GM23248 (cell line): ENCODE data around the gene SSUH2. TPM values are rescaled to one million over a fixed set of nuclear protein-coding genes. Genes with fewer than 3 reads are reported as not detected.

Source experiments
- DNase-seq: peaks from one replicate; pipeline ENCODE4 v3.0.0-alpha.2; 2015
- H2AFZ ChIP-seq: fragments of 200-600 bp; sonication (generic); 2 replicates; pipeline ENCODE4 v1.6.1; 2016; ENCODE audit warnings: antibody characterized with exemption
- H3F3A ChIP-seq: fragments of 200-600 bp; sonication (generic); 2 replicates; pipeline ENCODE4 v1.6.1; 2016; ENCODE audit warnings: mild to moderate bottlenecking, antibody characterized with exemption, mixed run types; ENCODE audit not compliant: insufficient read depth
- H3K27ac ChIP-seq: fragments of 200-600 bp; sonication (generic); 2 replicates; pipeline ENCODE4 v1.5.1; 2016; ENCODE audit warnings: mild to moderate bottlenecking
- H3K27me3 ChIP-seq: fragments of 200-600 bp; sonication (generic); replicated peaks from 2 replicates; pipeline ENCODE4 v1.6.1; 2016; ENCODE audit warnings: mild to moderate bottlenecking; ENCODE audit not compliant: insufficient read depth
- H3K36me3 ChIP-seq: fragments of 200-600 bp; sonication (generic); 2 replicates; pipeline ENCODE4 v1.6.1; 2016; ENCODE audit warnings: low read depth, mild to moderate bottlenecking
- H3K4me1 ChIP-seq: fragments of 200-600 bp; sonication (generic); 2 replicates; pipeline ENCODE4 v1.6.1; 2016; ENCODE audit warnings: mild to moderate bottlenecking; ENCODE audit not compliant: insufficient read depth
- H3K4me2 ChIP-seq: fragments of 200-600 bp; sonication (generic); one replicate; pipeline ENCODE4 v1.6.1; 2016; ENCODE audit warnings: mild to moderate bottlenecking; ENCODE audit not compliant: unreplicated experiment
- H3K4me3 ChIP-seq: fragments of 200-600 bp; sonication (generic); 2 replicates; pipeline ENCODE4 v1.5.1; 2016; ENCODE audit warnings: mild to moderate bottlenecking
- H3K79me2 ChIP-seq: fragments of 200-600 bp; sonication (generic); 2 replicates; pipeline ENCODE4 v1.6.1; 2016; ENCODE audit warnings: mild to moderate bottlenecking; ENCODE audit not compliant: insufficient read depth
- H3K9ac ChIP-seq: fragments of 200-600 bp; sonication (generic); 2 replicates; pipeline ENCODE4 v1.6.1; 2016; ENCODE audit warnings: mild to moderate bottlenecking
- H3K9me2 ChIP-seq: fragments of 200-600 bp; sonication (generic); 2 replicates; pipeline ENCODE4 v1.6.1; 2016; ENCODE audit warnings: mixed run types, mild to moderate bottlenecking, moderate library complexity; ENCODE audit not compliant: insufficient read depth
- H3K9me3 ChIP-seq: fragments of 200-600 bp; sonication (generic); one replicate; pipeline ENCODE4 v1.6.1; 2017; ENCODE audit warnings: low read depth
- H4K20me1 ChIP-seq: fragments of 200-600 bp; sonication (generic); 2 replicates; pipeline ENCODE4 v1.6.0; 2016; ENCODE audit not compliant: insufficient read depth
- EZH2 ChIP-seq: fragments of 200-600 bp; sonication (generic); IDR thresholded peaks from 2 replicates; pipeline ENCODE4 v1.6.1; 2018; ENCODE audit warnings: antibody characterized with exemption, mild to moderate bottlenecking; ENCODE audit not compliant: insufficient read depth, poor library complexity, severe bottlenecking
- EZH2phosphoT487 ChIP-seq: fragments of 200-600 bp; sonication (generic); IDR thresholded peaks from 2 replicates; pipeline ENCODE4 v1.6.1; 2018; ENCODE audit warnings: antibody characterized with exemption, moderate library complexity, mild to moderate bottlenecking, low read depth; ENCODE audit not compliant: insufficient read depth
- whole genome bisulfite sequencing, 2 experiments: methylation state at CpG; one replicate each; pipeline ENCODE4 v1.1.6; 2015 to 2017; ENCODE audit warnings: low lambda C conversion rate in 2 of 2, low coverage in 1 of 2; ENCODE audit errors: missing lambda C conversion rate in 2 of 2; 5-methylcytosine and 5-hydroxymethylcytosine counted together
- in situ Hi-C: fragments of 300-500 bp; cut with MboI; formaldehyde crosslinking; loops from 2 replicates; pipeline ENCODE4 v1.15.0; 2020
- polyA plus RNA-seq: library from polyadenylated mRNA; unstranded; fragments of >200 nt; fragmentation: Nextera tagmentation; extraction: Ambion mirVana; gene quantifications from 2 replicates; pipeline ENCODE4 v1.2.1, GENCODE V29; 2016
- total RNA-seq: library from RNA; depleted of rRNA; stranded (reverse); fragments of >200 nt; shearing (Covaris generic); gene quantifications from 2 replicates; pipeline ENCODE4 v1.2.3, GENCODE V29; 2014

The SSUH2 gene
- total and polyA plus RNA-seq, 2 experiments from 2014 or later: 0.18 to 0.76 TPM

DNA sequence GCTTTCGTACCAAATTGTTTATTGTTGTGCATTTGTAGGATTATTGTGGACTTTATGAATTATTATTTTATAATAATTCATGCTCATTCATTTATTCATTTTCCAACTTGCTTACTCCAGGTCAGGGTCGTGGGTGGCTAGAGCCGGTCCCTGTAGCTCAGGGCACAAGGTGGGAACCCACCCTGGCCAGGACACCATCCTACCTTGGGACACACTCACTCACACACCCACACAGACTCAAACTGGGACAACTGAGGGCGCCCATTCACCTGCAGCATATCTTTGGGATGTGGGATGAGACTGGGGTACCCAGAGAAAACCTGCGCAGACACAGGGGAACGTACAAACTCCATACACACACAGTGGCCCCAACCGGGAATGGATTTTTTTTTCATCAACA is 40.6 kb downstream of the SSUH2 start:
- Histone ChIP-seq H2AFZ (no peak overlapping the region), H3K36me3 (no peaks in the 10 kb centered on the region), H3K4me2 (no peak overlapping the region), H3K79me2 (no peaks in the 10 kb centered on the region), H3K9me2 (0 out of 2 replicates have a peak, but pooled peaks cover 3% of the 10 kb centered on the region), H3K9ac (no peak overlapping the region), H3K4me3 (no peak overlapping the region), H4K20me1 (no peaks in the 10 kb centered on the region), H3F3A (no peaks in the 10 kb centered on the region), H3K27ac (no peak overlapping the region), H3K27me3 (no peaks in the 10 kb centered on the region), H3K9me3 (no peaks in the 10 kb centered on the region), H3K4me1 (peaks cover 17% of the 10 kb centered on the region)
- DNase-seq: no peak
- WGBS, 2 experiments: 90 to 94% methylated on average over 7 of the region's 7 CpGs
- in situ Hi-C loops: no loop called here
- TF ChIP-seq EZH2phosphoT487: no peak
- no peak for TF ChIP-seq EZH2

GRCh38 chr3:8603115-8603710 is 41.4 kb downstream of the SSUH2 start:
- Histone ChIP-seq H4K20me1 (no peaks in the 10 kb centered on the region), H3K4me3 (no peak overlapping the region), H3K9me2 (0 out of 2 replicates have a peak, but pooled peaks cover 3% of the 10 kb centered on the region), H3K9me3 (no peaks in the 10 kb centered on the region), H3K79me2 (no peaks in the 10 kb centered on the region), H3K27me3 (no peaks in the 10 kb centered on the region), H3F3A (no peaks in the 10 kb centered on the region), H3K9ac (no peak overlapping the region), H3K27ac (no peak overlapping the region), H2AFZ (no peak overlapping the region), H3K36me3 (no peaks in the 10 kb centered on the region), H3K4me2 (no peak overlapping the region), H3K4me1 (peaks cover 17% of the 10 kb centered on the region)
- WGBS, 2 experiments: 70 to 72% methylated on average over 9 of the region's 9 CpGs
- in situ Hi-C loops: no loop called here
- no peak for DNase-seq
- TF ChIP-seq EZH2phosphoT487: no peak
- no peak for TF ChIP-seq EZH2

DNA sequence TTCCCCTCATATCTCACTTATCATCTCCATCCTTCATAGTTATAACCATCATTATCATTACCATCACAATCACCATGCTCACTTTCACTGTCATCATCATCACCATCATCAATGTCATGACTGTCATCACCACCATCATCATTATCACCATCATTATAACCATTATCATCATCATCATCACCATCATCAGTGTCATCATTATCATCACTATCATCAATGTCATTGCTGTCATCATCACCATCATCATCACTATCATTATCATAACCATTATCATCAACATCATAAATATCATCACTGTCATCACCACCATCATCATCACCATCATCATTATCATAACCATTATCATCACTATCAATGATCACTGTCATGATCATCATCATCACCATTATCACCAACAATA is 44.1 kb downstream of the SSUH2 start:
- Histone ChIP-seq H3F3A (no peaks in the 10 kb centered on the region), H3K9me3 (no peaks in the 10 kb centered on the region), H3K4me2 (no peak overlapping the region), H3K79me2 (no peaks in the 10 kb centered on the region), H3K27ac (no peak overlapping the region), H3K9me2 (0 out of 2 replicates have a peak, but pooled peaks cover 3% of the 10 kb centered on the region), H3K4me1 (no peaks in the 10 kb centered on the region), H3K27me3 (no peaks in the 10 kb centered on the region), H3K36me3 (no peaks in the 10 kb centered on the region), H3K4me3 (no peak overlapping the region), H3K9ac (no peak overlapping the region), H4K20me1 (no peaks in the 10 kb centered on the region), H2AFZ (no peak overlapping the region)
- no peak for TF ChIP-seq EZH2phosphoT487
- no peak for DNase-seq
- in situ Hi-C loops: no loop called here

DNA sequence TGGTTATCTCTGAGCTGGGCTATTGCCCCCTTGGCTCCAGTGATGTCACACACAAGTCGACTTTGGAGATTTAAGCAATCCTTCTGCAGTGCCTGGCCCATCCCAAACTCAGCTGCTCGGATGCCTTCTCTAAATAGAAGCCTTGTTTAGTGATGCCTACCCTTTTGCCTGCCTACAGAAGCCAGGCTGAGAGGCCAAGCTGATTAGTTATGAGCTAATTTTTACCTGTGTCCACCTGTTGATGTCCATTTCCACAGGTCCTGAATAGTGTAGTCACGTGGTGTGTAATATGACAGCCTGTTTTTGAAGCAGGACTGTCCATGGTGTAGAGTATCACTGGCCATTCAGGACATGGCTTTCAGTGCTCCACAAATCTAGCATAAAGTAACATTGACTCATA is 45.5 kb downstream of the SSUH2 start:
- no peaks in the 10 kb centered on the region for H4K20me1 ChIP-seq
- H3K9me2 ChIP-seq: 0 out of 2 replicates have a peak, but pooled peaks cover 3% of the 10 kb centered on the region
- no peaks in the 10 kb centered on the region for H3K36me3 ChIP-seq
- DNase-seq: no peak
- in situ Hi-C loops: no loop called here
- no peaks in the 10 kb centered on the region for H3K27me3 ChIP-seq
- no peaks in the 10 kb centered on the region for H3F3A ChIP-seq
- no peaks in the 10 kb centered on the region for H3K9me3 ChIP-seq
- H2AFZ ChIP-seq: no peak overlapping the region
- H3K27ac ChIP-seq: no peak overlapping the region
- no peaks in the 10 kb centered on the region for H3K79me2 ChIP-seq
- no peak overlapping the region for H3K4me3 ChIP-seq
- no peak overlapping the region for H3K4me2 ChIP-seq
- no peaks in the 10 kb centered on the region for H3K4me1 ChIP-seq
- TF ChIP-seq EZH2phosphoT487: no peak
- TF ChIP-seq EZH2: no peak
- H3K9ac ChIP-seq: no peak overlapping the region
- WGBS, 2 experiments: 40 to 55% methylated on average over 3 of the region's 3 CpGs
